MM.1S (cell line): ENCODE results near the gene MGAT4D.

Experiments
- CTCF ChIP-seq: fragments of 300-600 bp; sonication (generic); IDR thresholded peaks from 2 replicates; pipeline ENCODE4 v1.5.1; 2016; ENCODE audit warnings: antibody characterized with exemption, low read length, mixed read lengths
- EZH2 ChIP-seq: fragments of 300-600 bp; sonication (generic); optimal IDR thresholded peaks from 2 replicates; pipeline ENCODE3; 2017; ENCODE audit warnings: low read depth, mild to moderate bottlenecking, antibody characterized with exemption, low read length, mixed read lengths

GRCh38 chr4:140450352-140450751 lies 47.7 kb downstream of the MGAT4D start:
- TF ChIP-seq CTCF (no peak), EZH2 (no peak)
